Measurements from ENCODE around the gene KRTCAP2. TPM values are rescaled to one million over a fixed set of nuclear protein-coding genes. Genes with fewer than 3 reads are reported as not detected.

KRTCAP2 gene
- total RNA-seq, 1 donor from 2014 or later: 104 TPM

DNA sequence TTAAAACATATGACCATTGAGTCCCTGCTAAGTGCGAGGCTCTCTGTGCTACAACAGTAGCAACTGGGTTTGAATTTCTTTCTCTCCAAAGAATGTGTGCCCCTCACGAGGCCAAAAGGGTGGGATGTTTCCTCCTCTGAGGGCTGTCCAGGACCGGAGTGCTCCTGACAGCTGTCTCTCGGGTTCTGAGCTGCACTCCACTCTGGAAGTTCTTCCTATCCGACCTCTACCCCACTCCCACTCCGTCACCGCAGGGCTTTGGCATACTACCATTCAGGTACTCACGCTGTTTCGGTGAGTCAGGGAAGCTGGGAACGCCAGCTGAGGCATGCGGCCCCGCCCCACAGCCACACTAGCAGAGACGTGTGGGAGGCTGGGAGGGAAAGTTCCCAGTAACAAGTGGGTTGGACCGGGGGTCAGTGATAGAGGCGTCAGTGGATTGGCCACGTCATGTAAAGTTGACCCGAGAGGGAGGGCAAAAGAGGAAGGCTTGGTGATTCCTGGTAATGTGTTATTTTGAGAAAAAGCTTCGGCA is 38.2 kb downstream of the KRTCAP2 start:
- Histone ChIP-seq H3K4me3 (ENCODE audit: low read length in 3 of 3) (peak overlapping the region; percentile 97 to 99 (median 98)), H3K4me1 (ENCODE audit: control insufficient read depth in 3 of 3, insufficient read depth in 3 of 3, low read length in 3 of 3) (peaks cover 52 to 61% (median 56%) of the 10 kb centered on the region in 3 donors), H3K9ac (ENCODE audit: low read depth in 1 of 3, low read length in 3 of 3) (peak overlapping the region; percentile 98 to 99 (median 98)), H3K27me3 (ENCODE audit: control insufficient read depth in 3 of 3, insufficient read depth in 3 of 3, low read length in 3 of 3) (peaks cover 0 to 3% (median 0%) of the 10 kb centered on the region in 3 donors), H3K27ac (ENCODE audit: low read depth, low read length) (peak overlapping the region; percentile 97), H3K36me3 (ENCODE audit: control insufficient read depth in 3 of 3, insufficient read depth in 3 of 3, low read length in 3 of 3) (peaks cover 15 to 30% (median 29%) of the 10 kb centered on the region in 3 donors), H3K9me3 (ENCODE audit: control insufficient read depth in 3 of 3, low read length in 3 of 3) (no peaks in the 10 kb centered on the region)

DNA sequence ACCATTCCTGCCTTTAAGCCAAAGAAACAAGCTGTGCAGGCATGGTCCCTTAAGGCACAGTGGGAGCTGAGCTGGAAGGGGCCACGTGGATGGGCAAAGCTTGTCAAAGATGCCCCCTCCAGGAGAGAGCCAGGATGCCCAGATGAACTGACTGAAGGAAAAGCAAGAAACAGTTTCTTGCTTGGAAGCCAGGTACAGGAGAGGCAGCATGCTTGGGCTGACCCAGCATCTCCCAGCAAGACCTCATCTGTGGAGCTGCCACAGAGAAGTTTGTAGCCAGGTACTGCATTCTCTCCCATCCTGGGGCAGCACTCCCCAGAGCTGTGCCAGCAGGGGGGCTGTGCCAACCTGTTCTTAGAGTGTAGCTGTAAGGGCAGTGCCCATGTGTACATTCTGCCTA is 38.8 kb downstream of the KRTCAP2 start:
- Histone ChIP-seq H3K9me3 (ENCODE audit: control insufficient read depth in 3 of 3, low read length in 3 of 3) (no peaks in the 10 kb centered on the region), H3K27me3 (ENCODE audit: control insufficient read depth in 3 of 3, insufficient read depth in 3 of 3, low read length in 3 of 3) (peaks cover 0 to 9% (median 4%) of the 10 kb centered on the region in 3 donors), H3K27ac (ENCODE audit: low read depth, low read length) (peak overlapping the region; percentile 97), H3K36me3 (ENCODE audit: control insufficient read depth in 3 of 3, insufficient read depth in 3 of 3, low read length in 3 of 3) (peaks cover 15 to 30% (median 29%) of the 10 kb centered on the region in 3 donors), H3K4me1 (ENCODE audit: control insufficient read depth in 3 of 3, insufficient read depth in 3 of 3, low read length in 3 of 3) (peaks cover 54 to 62% (median 59%) of the 10 kb centered on the region in 3 donors), H3K4me3 (ENCODE audit: low read length in 3 of 3) (peak overlapping the region; percentile 49 to 98 (median 97)), H3K9ac (ENCODE audit: low read depth in 1 of 3, low read length in 3 of 3) (peak overlapping the region in 1 of 3 donors; percentile 99)

DNA sequence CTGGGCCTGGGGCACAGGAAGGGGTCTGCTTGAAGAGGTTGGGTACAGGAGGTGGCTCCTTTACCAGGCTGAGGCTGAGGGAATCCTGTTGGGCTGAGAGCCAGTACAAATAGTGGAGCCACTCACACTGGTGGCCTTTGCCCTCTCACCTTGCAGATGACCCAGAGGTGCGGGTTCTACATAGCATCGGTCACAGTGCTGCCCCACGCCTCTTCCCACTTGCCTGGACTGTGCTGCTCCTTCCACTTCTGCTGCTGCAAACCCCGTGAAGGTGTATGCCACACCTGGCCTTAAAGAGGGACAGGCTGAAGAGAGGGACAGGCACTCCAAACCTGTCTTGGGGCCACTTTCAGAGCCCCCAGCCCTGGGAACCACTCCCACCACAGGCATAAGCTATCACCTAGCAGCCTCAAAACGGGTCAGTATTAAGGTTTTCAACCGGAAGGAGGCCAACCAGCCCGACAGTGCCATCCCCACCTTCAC is 39.3 kb downstream of the KRTCAP2 start:
- Histone ChIP-seq H3K4me3 (ENCODE audit: low read length in 3 of 3) (no peak overlapping the region), H3K9me3 (ENCODE audit: control insufficient read depth in 3 of 3, low read length in 3 of 3) (no peaks in the 10 kb centered on the region), H3K4me1 (ENCODE audit: control insufficient read depth in 3 of 3, insufficient read depth in 3 of 3, low read length in 3 of 3) (peaks cover 54 to 62% (median 59%) of the 10 kb centered on the region in 3 donors), H3K36me3 (ENCODE audit: control insufficient read depth in 3 of 3, insufficient read depth in 3 of 3, low read length in 3 of 3) (peaks cover 15 to 30% (median 29%) of the 10 kb centered on the region in 3 donors), H3K27ac (ENCODE audit: low read depth, low read length) (no peak overlapping the region), H3K27me3 (ENCODE audit: control insufficient read depth in 3 of 3, insufficient read depth in 3 of 3, low read length in 3 of 3) (peaks cover 0 to 14% (median 9%) of the 10 kb centered on the region in 3 donors), H3K9ac (ENCODE audit: low read depth in 1 of 3, low read length in 3 of 3) (peak overlapping the region in 1 of 3 donors; percentile 99)

DNA sequence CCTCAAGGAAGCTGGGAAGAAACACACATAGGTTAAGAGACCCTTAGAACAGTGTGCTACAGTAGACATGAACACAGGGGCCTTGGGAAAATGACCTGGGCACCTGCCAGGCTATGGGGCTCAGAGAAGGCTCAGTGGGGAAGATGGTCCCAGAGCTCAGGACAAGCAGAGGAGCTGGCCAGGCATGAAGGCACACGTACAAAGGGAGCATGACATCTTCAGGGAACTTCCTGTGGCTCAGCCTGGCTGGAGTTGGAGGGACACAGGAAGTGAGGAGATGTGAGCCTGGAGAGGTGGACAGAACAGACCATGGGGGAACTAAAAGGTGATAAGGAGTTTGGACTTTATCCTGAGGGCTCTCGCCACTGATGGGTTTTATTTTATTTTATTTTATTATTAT is 41.2 kb downstream of the KRTCAP2 start:
- Histone ChIP-seq H3K9me3 (ENCODE audit: control insufficient read depth in 3 of 3, low read length in 3 of 3) (no peaks in the 10 kb centered on the region), H3K9ac (ENCODE audit: low read depth in 1 of 3, low read length in 3 of 3) (peak overlapping the region in 1 of 3 donors; percentile 40), H3K27me3 (ENCODE audit: control insufficient read depth in 3 of 3, insufficient read depth in 3 of 3, low read length in 3 of 3) (peaks cover 0 to 32% (median 26%) of the 10 kb centered on the region in 3 donors), H3K4me3 (ENCODE audit: low read length in 3 of 3) (peak overlapping the region in 1 of 3 donors; percentile 16), H3K4me1 (ENCODE audit: control insufficient read depth in 3 of 3, insufficient read depth in 3 of 3, low read length in 3 of 3) (peaks cover 61 to 68% (median 63%) of the 10 kb centered on the region in 3 donors), H3K36me3 (ENCODE audit: control insufficient read depth in 3 of 3, insufficient read depth in 3 of 3, low read length in 3 of 3) (peaks cover 15 to 23% (median 20%) of the 10 kb centered on the region in 3 donors), H3K27ac (ENCODE audit: low read depth, low read length) (no peak overlapping the region)

DNA sequence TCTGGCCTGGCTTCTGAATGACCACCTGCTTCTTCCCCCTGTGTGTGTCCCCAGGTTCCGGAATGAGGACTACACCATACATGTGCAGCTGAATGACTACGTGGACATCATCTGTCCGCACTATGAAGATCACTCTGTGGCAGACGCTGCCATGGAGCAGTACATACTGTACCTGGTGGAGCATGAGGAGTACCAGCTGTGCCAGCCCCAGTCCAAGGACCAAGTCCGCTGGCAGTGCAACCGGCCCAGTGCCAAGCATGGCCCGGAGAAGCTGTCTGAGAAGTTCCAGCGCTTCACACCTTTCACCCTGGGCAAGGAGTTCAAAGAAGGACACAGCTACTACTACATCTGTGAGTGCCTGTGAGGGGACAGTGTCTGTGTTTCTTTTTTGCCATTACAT is 41.8 kb downstream of the KRTCAP2 start:
- Histone ChIP-seq H3K9ac (ENCODE audit: low read depth in 1 of 3, low read length in 3 of 3) (no peak overlapping the region), H3K4me3 (ENCODE audit: low read length in 3 of 3) (peak overlapping the region in 1 of 3 donors; percentile 51), H3K27me3 (ENCODE audit: control insufficient read depth in 3 of 3, insufficient read depth in 3 of 3, low read length in 3 of 3) (peaks cover 0 to 38% (median 28%) of the 10 kb centered on the region in 3 donors), H3K9me3 (ENCODE audit: control insufficient read depth in 3 of 3, low read length in 3 of 3) (no peaks in the 10 kb centered on the region), H3K36me3 (ENCODE audit: control insufficient read depth in 3 of 3, insufficient read depth in 3 of 3, low read length in 3 of 3) (peaks cover 15 to 23% (median 20%) of the 10 kb centered on the region in 3 donors), H3K27ac (ENCODE audit: low read depth, low read length) (no peak overlapping the region), H3K4me1 (ENCODE audit: control insufficient read depth in 3 of 3, insufficient read depth in 3 of 3, low read length in 3 of 3) (peaks cover 63 to 70% (median 64%) of the 10 kb centered on the region in 3 donors)

DNA sequence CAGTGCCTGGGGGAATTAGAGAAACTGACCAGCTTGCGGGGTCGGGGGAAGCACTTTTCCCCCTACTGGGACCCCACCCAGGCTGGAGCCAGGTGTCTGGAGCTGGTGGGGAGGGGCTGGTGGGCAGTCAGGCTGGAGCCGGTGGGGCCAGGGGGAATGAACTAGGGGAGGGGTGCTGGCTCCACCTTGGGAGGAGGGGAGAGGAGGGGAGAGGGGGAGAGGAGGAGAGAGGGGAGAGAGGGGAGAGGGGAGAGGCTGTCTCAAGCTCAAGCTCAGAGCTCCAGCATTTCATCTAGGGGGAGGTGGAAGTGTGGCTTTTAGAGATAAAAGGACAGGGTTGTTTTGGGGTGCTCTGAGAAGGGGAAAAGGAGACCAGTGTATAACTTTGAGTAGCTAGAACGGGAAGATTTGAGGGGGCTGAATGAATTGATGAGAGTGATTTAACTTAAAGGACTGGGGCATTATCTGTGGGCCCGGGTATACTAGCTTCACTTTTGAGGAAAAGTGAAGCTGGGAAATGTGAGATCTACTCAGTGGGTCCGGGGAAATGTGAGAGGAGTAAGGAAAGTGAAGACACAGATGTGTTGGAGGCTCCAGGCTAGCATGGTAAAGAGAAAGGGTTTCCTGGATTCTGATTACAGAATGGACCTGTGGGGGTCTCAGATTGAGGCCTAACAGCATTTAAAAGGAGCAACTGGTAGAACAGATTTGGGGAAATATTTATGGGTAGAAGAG is 42.7 kb downstream of the KRTCAP2 start:
- Histone ChIP-seq H3K9me3 (ENCODE audit: control insufficient read depth in 3 of 3, low read length in 3 of 3) (no peaks in the 10 kb centered on the region), H3K27ac (ENCODE audit: low read depth, low read length) (peak overlapping the region; percentile 68), H3K9ac (ENCODE audit: low read depth in 1 of 3, low read length in 3 of 3) (peak overlapping the region; percentile 59 to 87 (median 67)), H3K27me3 (ENCODE audit: control insufficient read depth in 3 of 3, insufficient read depth in 3 of 3, low read length in 3 of 3) (peaks cover 0 to 38% (median 30%) of the 10 kb centered on the region in 3 donors), H3K4me3 (ENCODE audit: low read length in 3 of 3) (peak overlapping the region; percentile 76 to 88 (median 82)), H3K4me1 (ENCODE audit: control insufficient read depth in 3 of 3, insufficient read depth in 3 of 3, low read length in 3 of 3) (peaks cover 64 to 78% (median 64%) of the 10 kb centered on the region in 3 donors), H3K36me3 (ENCODE audit: control insufficient read depth in 3 of 3, insufficient read depth in 3 of 3, low read length in 3 of 3) (peaks cover 15 to 23% (median 20%) of the 10 kb centered on the region in 3 donors)

DNA sequence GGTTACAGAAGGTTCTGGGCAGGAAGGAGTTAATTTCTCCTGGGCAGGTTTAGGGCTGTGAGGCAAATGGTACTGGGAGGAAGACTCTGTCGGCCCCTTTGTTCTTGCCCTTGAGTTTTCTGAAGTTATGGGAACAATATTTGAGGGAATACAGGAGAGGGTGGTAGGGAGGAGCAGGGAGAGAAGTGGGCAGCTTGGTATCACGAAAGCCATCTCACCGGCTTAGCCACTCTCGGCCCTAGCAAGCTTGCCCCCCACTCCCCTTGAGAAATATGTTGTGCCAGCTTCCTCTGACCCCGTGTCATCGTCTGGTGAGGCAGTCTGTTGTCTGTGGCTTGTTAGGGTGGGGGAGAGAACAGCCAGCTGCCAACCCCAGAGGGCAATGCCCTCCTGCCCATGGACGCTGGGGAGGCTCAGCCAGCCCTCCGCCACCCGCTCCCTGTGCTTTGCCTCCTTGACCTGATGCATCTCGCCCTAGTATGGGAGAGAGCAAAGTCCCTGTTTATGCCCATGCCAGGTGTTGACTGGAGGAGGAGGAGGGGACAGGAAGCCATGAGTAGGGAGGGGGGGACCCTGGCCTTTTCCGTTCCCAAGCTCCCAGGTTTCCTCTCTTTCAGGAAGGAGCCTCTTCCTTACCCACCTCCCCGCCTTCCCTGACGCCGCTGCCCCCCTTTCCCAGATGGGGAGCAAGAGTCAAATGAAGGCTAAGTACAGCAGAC is 44.2 kb downstream of the KRTCAP2 start:
- Histone ChIP-seq H3K9me3 (ENCODE audit: control insufficient read depth in 3 of 3, low read length in 3 of 3) (no peaks in the 10 kb centered on the region), H3K4me1 (ENCODE audit: control insufficient read depth in 3 of 3, insufficient read depth in 3 of 3, low read length in 3 of 3) (peaks cover 53 to 64% (median 55%) of the 10 kb centered on the region in 3 donors), H3K9ac (ENCODE audit: low read depth in 1 of 3, low read length in 3 of 3) (peak overlapping the region; percentile 67 to 87 (median 85)), H3K36me3 (ENCODE audit: control insufficient read depth in 3 of 3, insufficient read depth in 3 of 3, low read length in 3 of 3) (peaks cover 11 to 17% (median 14%) of the 10 kb centered on the region in 3 donors), H3K27me3 (ENCODE audit: control insufficient read depth in 3 of 3, insufficient read depth in 3 of 3, low read length in 3 of 3) (peaks cover 0 to 41% (median 39%) of the 10 kb centered on the region in 3 donors), H3K4me3 (ENCODE audit: low read length in 3 of 3) (peak overlapping the region; percentile 76 to 88 (median 82)), H3K27ac (ENCODE audit: low read depth, low read length) (peak overlapping the region; percentile 68)

DNA sequence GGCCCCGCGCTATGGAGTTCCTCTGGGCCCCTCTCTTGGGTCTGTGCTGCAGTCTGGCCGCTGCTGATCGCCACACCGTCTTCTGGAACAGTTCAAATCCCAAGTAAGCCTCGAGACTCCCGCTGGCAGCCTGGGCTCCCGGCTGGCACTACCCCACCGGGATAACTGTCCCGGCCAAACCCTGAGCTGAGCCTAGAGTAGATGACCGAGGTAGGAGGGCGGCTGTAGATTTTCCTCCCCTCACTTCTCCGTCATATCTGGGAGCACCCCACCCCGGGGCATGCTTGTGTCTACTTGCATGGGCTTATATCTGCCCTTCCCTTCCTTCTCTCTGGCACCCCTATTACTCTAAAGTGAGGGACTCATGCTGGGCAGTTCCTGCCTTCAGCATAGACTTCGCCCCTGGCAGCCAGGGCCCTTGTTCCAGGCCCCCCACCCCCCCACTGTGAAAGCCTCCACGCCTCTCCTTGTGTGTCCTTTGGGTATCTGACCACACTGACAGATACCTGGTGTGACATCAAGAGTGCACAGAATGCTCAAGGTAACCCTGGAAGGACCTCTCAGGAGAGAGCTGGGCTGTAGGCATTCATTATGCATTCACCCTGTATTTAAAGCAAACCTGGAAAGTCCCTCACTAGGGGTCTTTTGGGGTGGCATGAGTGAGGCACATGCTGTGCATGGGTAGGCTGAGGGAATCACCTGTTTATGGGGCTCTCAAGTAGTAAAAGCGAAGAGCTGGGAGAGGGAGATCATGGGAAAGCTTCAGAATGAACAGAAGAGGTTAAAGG is 44.9 kb downstream of the KRTCAP2 start:
- H3K27ac ChIP-seq (ENCODE audit: low read depth, low read length): peak overlapping the region; percentile 68
- peaks cover 49 to 56% (median 53%) of the 10 kb centered on the region in 3 donors for H3K4me1 ChIP-seq (ENCODE audit: control insufficient read depth in 3 of 3, insufficient read depth in 3 of 3, low read length in 3 of 3)
- peak overlapping the region; percentile 67 to 87 (median 85) for H3K9ac ChIP-seq (ENCODE audit: low read depth in 1 of 3, low read length in 3 of 3)
- peaks cover 0 to 41% (median 39%) of the 10 kb centered on the region in 3 donors for H3K27me3 ChIP-seq (ENCODE audit: control insufficient read depth in 3 of 3, insufficient read depth in 3 of 3, low read length in 3 of 3)
- H3K4me3 ChIP-seq (ENCODE audit: low read length in 3 of 3): peak overlapping the region; percentile 76 to 88 (median 82)
- H3K9me3 ChIP-seq (ENCODE audit: control insufficient read depth in 3 of 3, low read length in 3 of 3): no peaks in the 10 kb centered on the region
- peaks cover 5 to 9% (median 6%) of the 10 kb centered on the region in 3 donors for H3K36me3 ChIP-seq (ENCODE audit: control insufficient read depth in 3 of 3, insufficient read depth in 3 of 3, low read length in 3 of 3)

Data from skeletal muscle tissue (tissue), 4 donors.